Stimulated activated CD4-positive, alpha-beta T cell treated with anti-CD3 and anti-CD28 coated beads, Interleukin-15, amount 100 ng/mL, for 48 hours (primary cell): ENCODE measurements around the gene CST9.
"Not testable (repeated sequence)": the region's sequence is repeated elsewhere in the genome, so short reads cannot be mapped to it uniquely, and the experiment has no call there.

Experiments
- DNase-seq, 2 donors: peaks; one replicate each; pipeline ENCODE4 v3.0.0-alpha.2; 2020; ENCODE audit warnings: low read depth in 2 of 2

CST9 gene

GRCh38 chr20:23637282-23638221 is 31.8 kb upstream of the CST9 start, which contains the start of gene CST3:
Gene CST3 (minus strand): TSS chr20:23637955. CDS start chr20:23637862, 93 bp downstream.
- DNase-seq, result no peak

GRCh38 chr20:23636908-23637281 is 31.2 kb upstream of the CST9 start:
- no peak for DNase-seq

GRCh38 chr20:23636182-23636907 is 30.6 kb upstream of the CST9 start:
- DNase-seq, result no peak

GRCh38 chr20:23635768-23636090 is 30.0 kb upstream of the CST9 start:
- not testable (repeated sequence) for DNase-seq

GRCh38 chr20:23634985-23635767 is 29.5 kb upstream of the CST9 start:
- DNase-seq, result no peak

GRCh38 chr20:23634044-23634801 is 28.5 kb upstream of the CST9 start:
- no peak for DNase-seq

GRCh38 chr20:23632711-23633573 is 27.2 kb upstream of the CST9 start:
- no peak for DNase-seq

- no peak for DNase-seq
Observed at GRCh38 chr20:23631981-23632710, 26.4 kb upstream of the CST9 start.

GRCh38 chr20:23631226-23631822 is 25.6 kb upstream of the CST9 start:
- DNase-seq, result no peak

GRCh38 chr20:23630392-23630849 is 24.7 kb upstream of the CST9 start:
- no peak for DNase-seq

GRCh38 chr20:23629542-23630391 is 24.1 kb upstream of the CST9 start:
- DNase-seq, result no peak

GRCh38 chr20:23629017-23629541 is 23.4 kb upstream of the CST9 start:
- no peak for DNase-seq

GRCh38 chr20:23628402-23629016 is 22.8 kb upstream of the CST9 start:
- DNase-seq, result no peak

- DNase-seq, result no peak
Observed at GRCh38 chr20:23627501-23627900, 21.8 kb upstream of the CST9 start.

GRCh38 chr20:23626040-23626620 is 20.4 kb upstream of the CST9 start:
- no peak for DNase-seq

- DNase-seq, result no peak
Observed at GRCh38 chr20:23625236-23625964, 19.7 kb upstream of the CST9 start.

- DNase-seq, result no peak
Observed at GRCh38 chr20:23624324-23624691, 18.6 kb upstream of the CST9 start.
